ENCODE measurements around the gene CMBL.
"Not testable (repeated sequence)": the region's sequence is repeated elsewhere in the genome, so short reads cannot be mapped to it uniquely, and the experiment has no call there.

Gene CMBL

DNA sequence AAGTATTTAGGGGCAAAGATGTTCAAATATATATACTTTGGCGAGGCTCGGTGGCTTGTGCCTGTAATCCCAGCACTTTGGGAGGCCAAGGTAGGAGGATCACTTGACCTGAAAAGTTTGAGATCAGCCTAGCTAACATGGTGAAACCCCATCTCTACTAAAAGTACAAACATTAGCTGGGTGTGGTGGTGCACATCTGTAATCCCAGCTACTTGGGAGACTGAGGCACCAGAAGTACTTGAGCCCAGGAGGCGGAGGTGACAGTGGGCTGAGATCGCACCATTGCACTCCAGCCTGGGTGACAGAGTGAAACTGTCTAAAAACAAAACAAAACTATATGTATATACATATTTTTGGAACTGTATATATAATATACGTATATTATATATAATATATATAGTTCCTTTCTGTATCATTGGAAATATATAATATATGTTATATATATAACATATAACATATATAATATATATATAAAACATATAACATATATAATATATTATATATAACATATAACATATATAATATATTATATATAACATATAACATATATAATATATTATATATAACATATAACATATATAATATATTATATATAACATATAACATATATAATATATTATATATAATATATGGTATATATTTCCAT is 36.9 kb upstream of the CMBL start:
- H3K36me3 ChIP-seq (ENCODE audit: control insufficient read depth, insufficient read depth, low read length); H3K9me3 ChIP-seq (ENCODE audit: control insufficient read depth, low read length); H3K4me3 ChIP-seq (ENCODE audit: insufficient read depth, low read depth, low read length); H3K27ac ChIP-seq (ENCODE audit: insufficient read depth, low read depth, low read length, poor library complexity, severe bottlenecking); H3K4me1 ChIP-seq (ENCODE audit: control insufficient read depth, insufficient read depth, low read length); H3K27me3 ChIP-seq (ENCODE audit: control insufficient read depth, insufficient read depth, low read length, poor library complexity, severe bottlenecking): not testable (repeated sequence)
- WGBS, 2 experiments = 97 to 98% methylated on average over 4 of the region's 5 CpGs

DNA sequence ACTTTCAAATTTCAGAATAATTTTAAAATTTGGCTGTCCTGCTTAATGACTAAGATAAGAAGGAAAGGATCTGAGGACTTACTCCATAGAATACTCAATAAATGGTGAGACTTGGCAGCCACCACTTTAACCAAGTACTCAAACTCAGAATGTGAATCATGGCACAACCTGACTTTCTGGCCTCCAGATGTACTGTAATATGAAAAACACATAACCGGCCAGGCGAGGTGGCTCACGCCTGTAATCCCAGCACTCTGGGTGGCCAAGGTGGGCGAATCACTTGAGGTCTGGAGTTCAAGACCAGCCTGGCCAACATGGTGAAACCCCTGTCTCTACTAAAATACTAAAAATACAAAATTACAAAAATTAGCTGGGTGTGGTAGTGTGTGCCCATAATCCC is 35.8 kb upstream of the CMBL start:
- H3K4me3 ChIP-seq (ENCODE audit: insufficient read depth, low read depth, low read length) = no peak overlapping the region
- WGBS, 2 experiments = 91 to 96% methylated on average over 4 of the region's 4 CpGs
- H3K27ac ChIP-seq (ENCODE audit: insufficient read depth, low read depth, low read length, poor library complexity, severe bottlenecking) = no peak overlapping the region
- H3K36me3 ChIP-seq (ENCODE audit: control insufficient read depth, insufficient read depth, low read length) = peaks cover 4% of the 10 kb centered on the region
- H3K9me3 ChIP-seq (ENCODE audit: control insufficient read depth, low read length) = no peaks in the 10 kb centered on the region
- no peaks in the 10 kb centered on the region for H3K27me3 ChIP-seq (ENCODE audit: control insufficient read depth, insufficient read depth, low read length, poor library complexity, severe bottlenecking)
- peaks cover 7% of the 10 kb centered on the region for H3K4me1 ChIP-seq (ENCODE audit: control insufficient read depth, insufficient read depth, low read length)

DNA sequence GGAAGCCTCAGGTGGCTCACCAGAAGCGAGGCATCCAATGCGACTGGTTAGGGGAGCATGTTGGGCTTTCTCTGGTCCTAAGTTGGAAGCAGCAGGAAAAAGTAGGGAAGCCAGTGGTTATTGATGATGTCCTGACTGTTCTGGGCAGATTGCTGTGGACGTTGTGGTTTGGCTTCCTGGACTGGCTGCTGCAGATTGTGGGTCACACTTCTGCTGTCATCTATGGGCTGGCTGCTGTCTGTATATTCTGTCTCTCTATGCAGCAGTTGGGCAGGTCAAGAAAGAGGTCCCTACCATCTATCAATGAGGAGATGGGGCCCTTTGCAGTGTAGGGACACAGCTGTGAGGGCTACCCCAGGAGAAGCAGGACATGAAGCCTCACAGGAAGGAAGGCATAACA is 32.3 kb upstream of the CMBL start:
- Histone ChIP-seq H3K4me1 (ENCODE audit: control insufficient read depth, insufficient read depth, low read length) (peaks cover 7% of the 10 kb centered on the region), H3K9me3 (ENCODE audit: control insufficient read depth, low read length) (no peaks in the 10 kb centered on the region), H3K4me3 (ENCODE audit: insufficient read depth, low read depth, low read length) (no peak overlapping the region), H3K27me3 (ENCODE audit: control insufficient read depth, insufficient read depth, low read length, poor library complexity, severe bottlenecking) (peaks cover 5% of the 10 kb centered on the region), H3K27ac (ENCODE audit: insufficient read depth, low read depth, low read length, poor library complexity, severe bottlenecking) (peak overlapping the region; percentile 76), H3K36me3 (ENCODE audit: control insufficient read depth, insufficient read depth, low read length) (peaks cover 4% of the 10 kb centered on the region)
- WGBS, 2 experiments = 78 to 81% methylated on average over 3 of the region's 3 CpGs

DNA sequence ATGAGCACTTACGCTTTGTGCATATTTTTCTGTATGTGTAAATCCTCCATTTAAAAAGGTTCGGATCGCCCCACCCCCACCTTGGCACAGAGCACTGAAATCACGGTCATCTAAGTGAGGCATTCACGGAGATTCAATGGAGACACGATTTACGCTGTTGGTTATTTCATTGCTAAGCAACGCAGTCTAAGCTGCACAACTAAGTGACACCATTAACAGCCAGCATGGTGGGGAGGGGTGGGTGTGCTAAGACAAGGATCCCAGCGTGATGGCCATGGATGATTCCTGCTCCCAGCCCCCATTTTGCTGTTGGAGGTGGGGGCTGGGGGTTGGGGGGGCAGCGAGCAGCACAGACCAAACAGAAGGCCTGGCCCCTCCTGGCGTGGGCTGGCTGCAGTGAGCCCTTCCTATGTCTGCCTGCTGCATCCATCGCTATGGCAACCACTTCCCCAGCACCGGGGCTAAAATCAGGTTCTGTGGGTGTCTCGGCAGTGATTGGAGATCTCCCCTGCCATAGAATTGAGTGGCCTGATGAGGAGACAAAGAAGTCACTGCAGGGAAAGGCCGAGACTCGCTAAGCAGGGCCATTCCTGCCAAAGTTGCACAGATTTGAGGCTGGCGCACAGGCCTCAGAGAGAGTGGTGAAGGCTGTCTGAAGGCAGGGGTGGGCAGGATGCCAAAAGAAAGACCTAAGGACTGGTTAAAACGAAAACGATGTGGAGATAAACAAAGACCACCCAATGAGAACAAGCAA is 31.5 kb upstream of the CMBL start:
- WGBS, 2 experiments = 57 to 60% methylated on average over 19 of the region's 19 CpGs
- Histone ChIP-seq H3K36me3 (ENCODE audit: control insufficient read depth, insufficient read depth, low read length) (peaks cover 4% of the 10 kb centered on the region), H3K9me3 (ENCODE audit: control insufficient read depth, low read length) (no peaks in the 10 kb centered on the region), H3K27ac (ENCODE audit: insufficient read depth, low read depth, low read length, poor library complexity, severe bottlenecking) (peak overlapping the region; percentile 76), H3K4me3 (ENCODE audit: insufficient read depth, low read depth, low read length) (no peak overlapping the region), H3K4me1 (ENCODE audit: control insufficient read depth, insufficient read depth, low read length) (peaks cover 7% of the 10 kb centered on the region), H3K27me3 (ENCODE audit: control insufficient read depth, insufficient read depth, low read length, poor library complexity, severe bottlenecking) (peaks cover 12% of the 10 kb centered on the region)

DNA sequence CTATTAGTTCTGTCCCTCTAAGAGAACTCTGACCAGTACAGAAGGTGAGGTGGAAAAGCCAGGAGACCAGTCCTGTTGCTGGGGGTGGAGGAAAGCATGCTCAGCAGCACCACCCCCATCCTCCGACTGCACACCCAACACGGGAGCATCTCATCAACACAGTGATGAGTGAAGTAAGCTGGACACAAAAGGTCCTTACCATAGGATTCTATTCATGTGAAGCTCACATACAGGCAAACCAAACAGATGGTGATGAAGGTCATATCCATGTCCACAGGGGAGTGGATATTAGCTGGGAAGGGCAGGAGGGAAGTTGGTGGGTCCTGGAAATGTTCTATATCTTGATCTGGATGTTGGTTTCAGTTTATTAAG is 31.0 kb upstream of the CMBL start:
- H3K27ac ChIP-seq (ENCODE audit: insufficient read depth, low read depth, low read length, poor library complexity, severe bottlenecking) = no peak overlapping the region
- H3K27me3 ChIP-seq (ENCODE audit: control insufficient read depth, insufficient read depth, low read length, poor library complexity, severe bottlenecking) = peaks cover 17% of the 10 kb centered on the region
- peaks cover 4% of the 10 kb centered on the region for H3K36me3 ChIP-seq (ENCODE audit: control insufficient read depth, insufficient read depth, low read length)
- H3K4me1 ChIP-seq (ENCODE audit: control insufficient read depth, insufficient read depth, low read length) = peaks cover 7% of the 10 kb centered on the region
- H3K9me3 ChIP-seq (ENCODE audit: control insufficient read depth, low read length) = no peaks in the 10 kb centered on the region
- 97% methylated on average over 2 of the region's 2 CpGs; no CpG with 5 or more reads in 1 of the 2 experiments for whole genome bisulfite sequencing, 2 experiments
- H3K4me3 ChIP-seq (ENCODE audit: insufficient read depth, low read depth, low read length) = no peak overlapping the region

DNA sequence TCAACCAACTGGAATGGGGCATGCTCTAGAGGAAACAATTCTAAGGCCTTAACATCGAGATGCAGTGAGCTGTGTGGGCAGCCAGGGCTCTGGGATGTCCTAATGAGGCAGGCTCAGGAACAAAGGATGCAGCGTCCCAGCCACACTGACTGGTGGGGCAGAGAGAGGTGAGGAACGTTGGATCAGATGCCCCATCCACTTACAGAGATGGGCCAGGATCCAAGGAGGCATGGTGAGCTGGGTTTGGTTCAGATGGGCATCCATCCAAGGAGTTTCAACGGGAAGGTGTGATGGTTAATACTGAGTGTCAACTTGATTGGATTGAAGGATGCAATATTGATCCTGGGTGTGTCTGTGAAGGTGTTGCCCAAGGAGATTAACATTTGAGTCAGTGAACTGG is 30.3 kb upstream of the CMBL start:
- Histone ChIP-seq H3K4me3 (ENCODE audit: insufficient read depth, low read depth, low read length) (no peak overlapping the region), H3K9me3 (ENCODE audit: control insufficient read depth, low read length) (no peaks in the 10 kb centered on the region), H3K36me3 (ENCODE audit: control insufficient read depth, insufficient read depth, low read length) (peaks cover 4% of the 10 kb centered on the region), H3K4me1 (ENCODE audit: control insufficient read depth, insufficient read depth, low read length) (peaks cover 7% of the 10 kb centered on the region), H3K27ac (ENCODE audit: insufficient read depth, low read depth, low read length, poor library complexity, severe bottlenecking) (no peak overlapping the region), H3K27me3 (ENCODE audit: control insufficient read depth, insufficient read depth, low read length, poor library complexity, severe bottlenecking) (peaks cover 24% of the 10 kb centered on the region)
- WGBS, 2 experiments = 90 to 92% methylated on average over 4 of the region's 4 CpGs

DNA sequence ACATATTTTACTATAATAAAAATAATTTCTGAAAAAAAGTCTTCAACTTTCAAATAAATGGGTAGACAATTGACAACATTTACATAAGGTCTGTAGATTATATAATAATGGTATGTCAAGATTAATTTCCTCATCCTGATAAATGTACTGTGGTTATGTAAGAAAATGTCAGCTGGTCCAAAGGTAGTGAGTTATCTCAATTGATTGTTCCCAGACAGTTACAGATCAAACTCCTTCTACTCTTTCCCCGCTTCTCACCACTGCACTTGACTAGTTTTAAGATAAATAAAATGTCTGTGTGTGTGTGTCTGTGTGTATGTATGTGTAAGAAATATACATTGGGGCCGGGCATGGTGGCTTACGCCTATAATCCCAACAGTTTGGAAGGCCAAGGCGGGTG is 29.4 kb upstream of the CMBL start:
- Histone ChIP-seq H3K4me3 (ENCODE audit: insufficient read depth, low read depth, low read length) (no peak overlapping the region), H3K27me3 (ENCODE audit: control insufficient read depth, insufficient read depth, low read length, poor library complexity, severe bottlenecking) (peaks cover 33% of the 10 kb centered on the region), H3K27ac (ENCODE audit: insufficient read depth, low read depth, low read length, poor library complexity, severe bottlenecking) (no peak overlapping the region), H3K36me3 (ENCODE audit: control insufficient read depth, insufficient read depth, low read length) (no peaks in the 10 kb centered on the region), H3K9me3 (ENCODE audit: control insufficient read depth, low read length) (no peaks in the 10 kb centered on the region), H3K4me1 (ENCODE audit: control insufficient read depth, insufficient read depth, low read length) (peaks cover 7% of the 10 kb centered on the region)
- WGBS, 2 experiments = 96% methylated on average over 3 to 4 of the region's 4 CpGs

DNA sequence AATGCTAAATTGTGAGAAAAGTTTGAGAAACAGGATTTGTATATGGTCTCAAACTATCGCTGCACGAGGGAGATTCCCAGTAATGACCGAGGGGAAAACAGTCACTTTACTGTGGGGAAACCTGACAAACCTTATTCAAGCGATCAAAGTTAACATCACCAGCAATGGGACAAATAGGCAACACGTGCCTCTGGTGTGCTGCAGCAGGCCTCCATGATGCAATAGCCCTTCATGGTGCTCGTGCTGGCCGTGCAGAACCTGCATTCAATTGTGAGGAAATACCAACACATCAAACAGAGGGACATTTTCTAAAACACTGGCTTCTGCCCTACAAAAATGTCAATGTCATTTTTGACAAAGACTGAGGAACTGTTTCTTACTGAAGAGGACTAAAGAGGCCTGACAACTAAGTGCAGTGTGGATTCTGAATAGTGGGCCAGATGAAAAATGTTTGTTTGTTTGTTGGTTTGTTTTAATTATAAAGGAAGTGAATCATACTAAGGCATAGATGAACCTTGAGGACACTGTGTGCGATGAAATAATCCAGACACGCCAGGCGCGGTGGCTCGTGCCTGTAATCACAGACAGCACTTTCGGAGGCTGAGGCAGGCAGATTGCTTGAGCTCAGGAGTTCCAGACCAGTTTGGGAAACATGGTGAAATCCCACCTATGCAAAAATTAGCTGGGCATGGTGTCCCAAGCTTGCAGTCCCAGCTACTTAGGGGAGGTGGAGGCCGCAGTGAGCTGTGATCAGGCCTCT is 28.2 kb upstream of the CMBL start:
- Histone ChIP-seq H3K9me3 (ENCODE audit: control insufficient read depth, low read length) (no peaks in the 10 kb centered on the region), H3K36me3 (ENCODE audit: control insufficient read depth, insufficient read depth, low read length) (no peaks in the 10 kb centered on the region), H3K27me3 (ENCODE audit: control insufficient read depth, insufficient read depth, low read length, poor library complexity, severe bottlenecking) (peaks cover 45% of the 10 kb centered on the region), H3K4me1 (ENCODE audit: control insufficient read depth, insufficient read depth, low read length) (peaks cover 7% of the 10 kb centered on the region), H3K4me3 (ENCODE audit: insufficient read depth, low read depth, low read length) (no peak overlapping the region), H3K27ac (ENCODE audit: insufficient read depth, low read depth, low read length, poor library complexity, severe bottlenecking) (no peak overlapping the region)
- 90 to 92% methylated on average over 14 of the region's 14 CpGs for WGBS, 2 experiments

DNA sequence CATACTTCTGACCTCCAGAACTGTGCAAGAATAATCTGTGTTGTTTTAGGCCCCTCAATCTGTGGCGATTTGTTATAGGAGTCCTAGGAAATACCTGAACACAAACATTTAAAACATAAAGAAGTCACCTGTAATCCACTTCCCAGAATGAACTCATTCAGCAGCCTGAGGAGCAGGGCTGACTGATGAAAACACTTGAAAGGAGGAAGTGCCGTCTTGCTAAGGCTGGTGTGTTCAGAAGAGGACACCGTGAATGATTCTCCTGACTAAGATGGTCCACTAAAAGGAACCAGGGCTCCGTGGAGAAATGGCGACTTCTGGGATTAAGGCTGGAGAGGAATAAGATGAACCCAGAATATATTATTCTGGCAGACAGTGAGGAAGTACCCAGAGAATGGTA is 27.1 kb upstream of the CMBL start:
- H3K36me3 ChIP-seq (ENCODE audit: control insufficient read depth, insufficient read depth, low read length) = no peaks in the 10 kb centered on the region
- no peak overlapping the region for H3K27ac ChIP-seq (ENCODE audit: insufficient read depth, low read depth, low read length, poor library complexity, severe bottlenecking)
- peaks cover 56% of the 10 kb centered on the region for H3K27me3 ChIP-seq (ENCODE audit: control insufficient read depth, insufficient read depth, low read length, poor library complexity, severe bottlenecking)
- peaks cover 4% of the 10 kb centered on the region for H3K4me1 ChIP-seq (ENCODE audit: control insufficient read depth, insufficient read depth, low read length)
- WGBS, 2 experiments = 88 to 91% methylated on average over 5 of the region's 5 CpGs
- H3K4me3 ChIP-seq (ENCODE audit: insufficient read depth, low read depth, low read length) = no peak overlapping the region
- H3K9me3 ChIP-seq (ENCODE audit: control insufficient read depth, low read length) = no peaks in the 10 kb centered on the region

Data from ectodermal cell (in vitro differentiated cells).